Measurements from ENCODE around the gene ZNF775. TPM values are rescaled to one million over a fixed set of nuclear protein-coding genes. Genes with fewer than 3 reads are reported as not detected.

Gene ZNF775
- total and polyA plus RNA-seq, 12 donors = 1.9 to 4.7 (median 2.9) TPM

- H3K9me3 ChIP-seq = no peaks in the 10 kb centered on the region
- no peak for TF ChIP-seq CTCF (IDR thresholded peaks at IDR 0.05)
- ATAC-seq = peak; percentile 26 to 67 (median 50)
- peaks cover 14 to 36% (median 27%) of the 10 kb centered on the region in 9 donors for H3K4me1 ChIP-seq
- peak overlapping the region; percentile 42 to 89 (median 71) for H3K4me3 ChIP-seq
- H3K27ac ChIP-seq = peak overlapping the region; percentile 73 to 99 (median 97)
- peaks cover 0 to 13% (median 0%) of the 10 kb centered on the region in 9 donors for H3K36me3 ChIP-seq
- intact Hi-C loops (cut with DNase I) = loop anchor here in 6 of 10 donors (1.0 to 5.0 kb wide), 2 partner anchors 37 to 38 kb away; partner anchors contain the start of gene REPIN1 (in 6 of the 6)
- DNase-seq = peak in 1 of 2 donors; percentile 54
- WGBS, 2 donors = 9 to 10% methylated on average over 34 to 35 of the region's 35 CpGs
- H3K27me3 ChIP-seq = no peaks in the 10 kb centered on the region
These were observed 26.6 kb downstream of the ZNF775 start for GRCh38 chr7:150405584-150406311.

- H3K4me1 ChIP-seq = peaks cover 14 to 36% (median 27%) of the 10 kb centered on the region in 9 donors
- DNase-seq (no peak), ATAC-seq (no peak)
- H3K9me3 ChIP-seq = no peaks in the 10 kb centered on the region
- peak overlapping the region in 9 of 10 donors; percentile 49 to 89 (median 74) for H3K4me3 ChIP-seq
- no peak for TF ChIP-seq CTCF (IDR thresholded peaks at IDR 0.05)
- WGBS, 2 donors = 14 to 28% methylated on average over 2 of the region's 2 CpGs
- H3K36me3 ChIP-seq = peaks cover 0 to 17% (median 0%) of the 10 kb centered on the region in 9 donors
- no peaks in the 10 kb centered on the region for H3K27me3 ChIP-seq
- peak overlapping the region; percentile 73 to 99 (median 97) for H3K27ac ChIP-seq
- intact Hi-C loops (cut with DNase I) = loop anchor here in 4 of 10 donors (5.0 kb wide), 1 partner anchor 39 kb away; the partner anchor contains the start of gene REPIN1 (in 4 of the 4)
These were observed 27.1 kb downstream of the ZNF775 start for GRCh38 chr7:150406312-150406566.

- peaks cover 0 to 17% (median 0%) of the 10 kb centered on the region in 9 donors for H3K36me3 ChIP-seq
- WGBS, 2 donors = 51 to 57% methylated on average over 10 of the region's 10 CpGs
- no peaks in the 10 kb centered on the region for H3K9me3 ChIP-seq
- peaks cover 14 to 36% (median 27%) of the 10 kb centered on the region in 9 donors for H3K4me1 ChIP-seq
- H3K27me3 ChIP-seq = no peaks in the 10 kb centered on the region
- ATAC-seq (no peak), DNase-seq (no peak)
- intact Hi-C loops (cut with DNase I) = loop anchor here in 4 of 10 donors (5.0 kb wide), 1 partner anchor 39 kb away; the partner anchor contains the start of gene REPIN1 (in 4 of the 4)
- peak overlapping the region in 8 of 10 donors; percentile 49 to 89 (median 75) for H3K4me3 ChIP-seq
- H3K27ac ChIP-seq = peak overlapping the region in 9 of 10 donors; percentile 89 to 99 (median 97)
- TF ChIP-seq CTCF (IDR thresholded peaks at IDR 0.05) = no peak
These were observed 27.7 kb downstream of the ZNF775 start for GRCh38 chr7:150406567-150407421.
